ENCODE results near the gene VAMP4.

GRCh38 chr1:171742577-171742922, 685 bp upstream of the VAMP4 start:
- TF ChIP-seq PATZ1 (CRISPR knock-in tag; IDR thresholded peaks at IDR 0.05; ENCODE audit: borderline replicate concordance) (no peak), ZFP3 (CRISPR knock-in tag; IDR thresholded peaks at IDR 0.05) (no peak), BACH2 (CRISPR knock-in tag; IDR thresholded peaks at IDR 0.05; ENCODE audit: borderline replicate concordance) (no peak), ARNTL (CRISPR knock-in tag; IDR thresholded peaks at IDR 0.05; ENCODE audit: borderline replicate concordance, low read depth) (no peak), OSR1 (CRISPR knock-in tag; IDR thresholded peaks at IDR 0.05) (no peak), ISL1 (CRISPR knock-in tag; IDR thresholded peaks at IDR 0.05) (no peak), POU6F1 (CRISPR knock-in tag; IDR thresholded peaks at IDR 0.05; ENCODE audit: borderline replicate concordance, low read depth) (no peak), PPARA (CRISPR knock-in tag; IDR thresholded peaks at IDR 0.05; ENCODE audit: borderline replicate concordance) (no peak), SNAI2 (CRISPR knock-in tag; IDR thresholded peaks at IDR 0.05) (no peak), TCF4 (CRISPR knock-in tag; IDR thresholded peaks at IDR 0.05; ENCODE audit: borderline replicate concordance) (no peak), RARB (CRISPR knock-in tag; IDR thresholded peaks at IDR 0.05) (no peak)
